Coronary artery (tissue), 2 donors: ENCODE data around the gene GPR132.
A peak's percentile ranks its signal among the peaks of the same experiment; 100 is the strongest.

Experiments used
- DNase-seq: peaks from one replicate; pipeline ENCODE4 v3.0.0-alpha.2; 2017; ENCODE audit warnings: low spot score
- H3K27ac ChIP-seq, 2 donors: fragments of 200-600 bp; sonication (generic); one replicate each; pipeline ENCODE4 v1.5.1; 2016 to 2019
- H3K4me3 ChIP-seq: fragments of 200-600 bp; sonication (generic); 2 replicates; pipeline ENCODE4 v1.5.1; 2016; ENCODE audit warnings: mild to moderate bottlenecking, moderate library complexity
- CTCF ChIP-seq: fragments of 200-600 bp; sonication (generic); IDR thresholded peaks from one replicate; pipeline ENCODE4 v1.5.1; 2019; ENCODE audit warnings: antibody characterized with exemption

The GPR132 gene

GRCh38 chr14:105094193-105094907 is 29.1 kb upstream of the GPR132 start:
- DNase-seq, result no peak
- peak overlapping the region; percentile 85 for H3K4me3 ChIP-seq
- TF ChIP-seq CTCF, result no peak
- H3K27ac ChIP-seq, result peak overlapping the region; percentile 74 to 89

GRCh38 chr14:105093431-105094192 is 28.4 kb upstream of the GPR132 start:
- DNase-seq, result peak; percentile 80
- H3K27ac ChIP-seq, result peak overlapping the region; percentile 74 to 89

GRCh38 chr14:105093038-105093430 is 27.8 kb upstream of the GPR132 start:
- TF ChIP-seq CTCF, result no peak
- DNase-seq, result peak; percentile 79
- Histone ChIP-seq H3K27ac (peak overlapping the region; percentile 77 to 89), H3K4me3 (peak overlapping the region; percentile 85)

More at GRCh38 chr14:105093431-105094192, 28.4 kb upstream of the GPR132 start:
- peak overlapping the region; percentile 85 for H3K4me3 ChIP-seq
- TF ChIP-seq CTCF, result no peak

GRCh38 chr14:105092171-105093037 is 27.2 kb upstream of the GPR132 start:
- TF ChIP-seq CTCF, result no peak
- Histone ChIP-seq H3K4me3 (peak overlapping the region; percentile 85), H3K27ac (peak overlapping the region; percentile 77 to 89)
- DNase-seq, result no peak

GRCh38 chr14:105091517-105092170 is 26.4 kb upstream of the GPR132 start:
- no peak for TF ChIP-seq CTCF

GRCh38 chr14:105091054-105091516 is 25.9 kb upstream of the GPR132 start:
- peak overlapping the region; percentile 85 for H3K4me3 ChIP-seq
- no peak for TF ChIP-seq CTCF
- no peak for DNase-seq
- peak overlapping the region; percentile 77 to 89 for H3K27ac ChIP-seq

More at GRCh38 chr14:105091517-105092170, 26.4 kb upstream of the GPR132 start:
- peak overlapping the region; percentile 85 for H3K4me3 ChIP-seq
- DNase-seq, result peak; percentile 94
- H3K27ac ChIP-seq, result peak overlapping the region; percentile 77 to 89
